Measurements from ENCODE around the gene RIC8A.

- TF ChIP-seq CTCF (IDR thresholded peaks at IDR 0.05) (no peak), EP300 (IDR thresholded peaks at IDR 0.05) (no peak), POLR2A (IDR thresholded peaks at IDR 0.05) (no peak)
Measured at GRCh38 chr11:227824-228379, 20.4 kb downstream of the RIC8A start.

Data from ovary (tissue), 3 donors.